ENCODE measurements around the gene HOXD1. TPM values are rescaled to one million over a fixed set of nuclear protein-coding genes. Genes with fewer than 3 reads are reported as not detected.

The HOXD1 gene
- total RNA-seq, 6 donors from 2014 or later: 1.0 to 7.2 (median 3.6) TPM

- WGBS, 2 donors: 34 to 42% methylated on average over 1 of the region's 1 CpG
- H3K27ac ChIP-seq: no peak overlapping the region
- no peak overlapping the region for H3K4me3 ChIP-seq
- ATAC-seq (ENCODE audit: low FRiP score in 2 of 2): no peak
- no peaks in the 10 kb centered on the region for H3K4me1 ChIP-seq
- no peaks in the 10 kb centered on the region for H3K36me3 ChIP-seq
- DNase-seq: no peak
- no peaks in the 10 kb centered on the region for H3K9me3 ChIP-seq
- no peak for TF ChIP-seq POLR2A (IDR thresholded peaks at IDR 0.05)
- no peak for TF ChIP-seq CTCF (IDR thresholded peaks at IDR 0.05)
- no peak for TF ChIP-seq EP300 (IDR thresholded peaks at IDR 0.05)
- no peaks in the 10 kb centered on the region for H3K27me3 ChIP-seq
These were observed 24.9 kb downstream of the HOXD1 start for GRCh38 chr2:176213406-176213805.

- no peaks in the 10 kb centered on the region for H3K36me3 ChIP-seq
- TF ChIP-seq POLR2A (IDR thresholded peaks at IDR 0.05): no peak
- TF ChIP-seq CTCF (IDR thresholded peaks at IDR 0.05): no peak
- no peak for TF ChIP-seq POLR2AphosphoS5 (IDR thresholded peaks at IDR 0.05)
- TF ChIP-seq EP300 (IDR thresholded peaks at IDR 0.05): no peak
- ATAC-seq (ENCODE audit: low FRiP score in 2 of 2) (no peak), DNase-seq (no peak)
- H3K4me1 ChIP-seq: no peaks in the 10 kb centered on the region
- WGBS, 2 donors: 89% methylated on average over 2 of the region's 2 CpGs
- no peaks in the 10 kb centered on the region for H3K27me3 ChIP-seq
- H3K9me3 ChIP-seq: no peaks in the 10 kb centered on the region
- no peak overlapping the region for H3K4me3 ChIP-seq
- no peak overlapping the region for H3K27ac ChIP-seq
These were observed 39.4 kb downstream of the HOXD1 start for GRCh38 chr2:176227874-176228273.

- H3K9me3 ChIP-seq: no peaks in the 10 kb centered on the region
- no peak overlapping the region for H3K27ac ChIP-seq
- H3K4me1 ChIP-seq: no peaks in the 10 kb centered on the region
- H3K27me3 ChIP-seq: no peaks in the 10 kb centered on the region
- DNase-seq (no peak), ATAC-seq (ENCODE audit: low FRiP score in 2 of 2) (no peak)
- TF ChIP-seq POLR2A (IDR thresholded peaks at IDR 0.05) (no peak), POLR2AphosphoS5 (IDR thresholded peaks at IDR 0.05) (no peak), CTCF (IDR thresholded peaks at IDR 0.05) (no peak)
- H3K36me3 ChIP-seq: no peaks in the 10 kb centered on the region
- H3K4me3 ChIP-seq: no peak overlapping the region
- WGBS, 2 donors: 69 to 74% methylated on average over 2 of the region's 2 CpGs
These were observed 45.7 kb downstream of the HOXD1 start for GRCh38 chr2:176234156-176234555.

- H3K4me1 ChIP-seq: no peaks in the 10 kb centered on the region
- no peak for TF ChIP-seq POLR2A (IDR thresholded peaks at IDR 0.05)
- no peak for TF ChIP-seq CTCF (IDR thresholded peaks at IDR 0.05)
- no peak for TF ChIP-seq POLR2AphosphoS5 (IDR thresholded peaks at IDR 0.05)
- no peak for TF ChIP-seq EP300 (IDR thresholded peaks at IDR 0.05)
- WGBS, 2 donors: 29 to 47% methylated on average over 1 of the region's 1 CpG
These were observed 46.5 kb downstream of the HOXD1 start for GRCh38 chr2:176234940-176235339.

GRCh38 chr2:176237456-176237855 lies 49.0 kb downstream of the HOXD1 start:
- Histone ChIP-seq H3K27me3 (no peaks in the 10 kb centered on the region), H3K36me3 (no peaks in the 10 kb centered on the region), H3K27ac (no peak overlapping the region), H3K4me1 (no peaks in the 10 kb centered on the region), H3K9me3 (no peaks in the 10 kb centered on the region), H3K4me3 (no peak overlapping the region)
- 79 to 80% methylated on average over 4 of the region's 4 CpGs for WGBS, 2 donors
- DNase-seq: no peak
- TF ChIP-seq EP300 (IDR thresholded peaks at IDR 0.05) (no peak), CTCF (IDR thresholded peaks at IDR 0.05) (no peak), POLR2A (IDR thresholded peaks at IDR 0.05) (no peak), POLR2AphosphoS5 (IDR thresholded peaks at IDR 0.05) (no peak)
- no peak for ATAC-seq (ENCODE audit: low FRiP score in 2 of 2)

More at GRCh38 chr2:176234940-176235339, 46.5 kb downstream of the HOXD1 start:
- Histone ChIP-seq H3K27me3 (no peaks in the 10 kb centered on the region), H3K4me3 (no peak overlapping the region), H3K9me3 (no peaks in the 10 kb centered on the region), H3K36me3 (no peaks in the 10 kb centered on the region), H3K27ac (no peak overlapping the region)
- ATAC-seq (ENCODE audit: low FRiP score in 2 of 2) (no peak), DNase-seq (no peak)

Measured in upper lobe of left lung (tissue), 6 donors.